GM20000 (cell line): ENCODE results near the gene TTC7B.

Source experiments
- DNase-seq: peaks from one replicate; pipeline ENCODE4 v3.0.0; 2012; ENCODE audit warnings: low spot score
- CTCF ChIP-seq: IDR thresholded peaks from 2 replicates; pipeline ENCODE4 v1.5.1; 2012; ENCODE audit warnings: mild to moderate bottlenecking, control low read depth; ENCODE audit errors: extremely low read depth, missing control alignments

Gene TTC7B

GRCh38 chr14:90523961-90524875 lies 292.0 kb downstream of the TTC7B start:
- no peak for TF ChIP-seq CTCF
- DNase-seq: no peak

GRCh38 chr14:90523544-90523943 lies 292.7 kb downstream of the TTC7B start:
- DNase-seq: no peak
- TF ChIP-seq CTCF: no peak

- no peak for DNase-seq
- no peak for TF ChIP-seq CTCF
Measured at GRCh38 chr14:90522571-90523191, 293.5 kb downstream of the TTC7B start.

- no peak for TF ChIP-seq CTCF
- no peak for DNase-seq
Measured at GRCh38 chr14:90521930-90522483, 294.2 kb downstream of the TTC7B start.

GRCh38 chr14:90521084-90521929 lies 294.9 kb downstream of the TTC7B start:
- no peak for DNase-seq
- TF ChIP-seq CTCF: no peak

GRCh38 chr14:90520326-90520725 lies 295.9 kb downstream of the TTC7B start:
- TF ChIP-seq CTCF: no peak

More at GRCh38 chr14:90520326-90520725, 295.9 kb downstream of the TTC7B start:
- DNase-seq: no peak
